Hepatocyte (in vitro differentiated cells): ENCODE results near the gene C11orf71.

ENCODE experiments used
- EZH2 ChIP-seq: fragments of 200-600 bp; sonication (generic); IDR thresholded peaks from 2 replicates; pipeline ENCODE4 v1.6.1; 2016; ENCODE audit warnings: antibody characterized with exemption, mild to moderate bottlenecking, borderline replicate concordance
- EZH2phosphoT487 ChIP-seq: fragments of 200-600 bp; sonication (generic); IDR thresholded peaks from one replicate; pipeline ENCODE4 v1.6.1; 2018; ENCODE audit warnings: antibody characterized with exemption, mild to moderate bottlenecking, low read depth, moderate library complexity; ENCODE audit not compliant: unreplicated experiment, severe bottlenecking
- TF ChIP-seq, protein P1 (sequence below): fragments of 200-600 bp; sonication (generic); IDR thresholded peaks from 2 replicates; pipeline ENCODE4 v1.5.1; 2016; ENCODE audit warnings: antibody characterized with exemption, mild to moderate bottlenecking; ENCODE audit not compliant: poor library complexity

DNA sequence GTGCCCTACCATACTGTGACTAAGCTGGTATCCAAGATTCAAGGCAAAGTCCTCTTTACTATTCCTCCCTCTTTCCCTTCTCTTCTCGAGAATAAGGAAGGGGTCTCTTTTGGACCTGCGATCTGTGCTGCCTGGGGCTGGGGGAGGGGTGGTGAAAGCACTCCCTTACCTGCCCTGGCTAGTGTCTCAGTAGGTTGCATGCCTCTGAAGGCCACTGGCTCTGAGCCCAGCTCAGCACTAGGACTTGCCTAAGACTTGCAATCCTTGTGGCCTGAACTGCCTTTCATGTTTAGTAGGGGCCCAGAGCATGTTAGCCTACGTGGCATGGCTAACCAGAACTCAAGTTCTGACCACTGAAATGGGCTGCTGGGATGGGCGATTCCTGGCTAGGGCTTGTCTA is 26.0 kb upstream of the C11orf71 start:
- TF ChIP-seq, protein P1, sequence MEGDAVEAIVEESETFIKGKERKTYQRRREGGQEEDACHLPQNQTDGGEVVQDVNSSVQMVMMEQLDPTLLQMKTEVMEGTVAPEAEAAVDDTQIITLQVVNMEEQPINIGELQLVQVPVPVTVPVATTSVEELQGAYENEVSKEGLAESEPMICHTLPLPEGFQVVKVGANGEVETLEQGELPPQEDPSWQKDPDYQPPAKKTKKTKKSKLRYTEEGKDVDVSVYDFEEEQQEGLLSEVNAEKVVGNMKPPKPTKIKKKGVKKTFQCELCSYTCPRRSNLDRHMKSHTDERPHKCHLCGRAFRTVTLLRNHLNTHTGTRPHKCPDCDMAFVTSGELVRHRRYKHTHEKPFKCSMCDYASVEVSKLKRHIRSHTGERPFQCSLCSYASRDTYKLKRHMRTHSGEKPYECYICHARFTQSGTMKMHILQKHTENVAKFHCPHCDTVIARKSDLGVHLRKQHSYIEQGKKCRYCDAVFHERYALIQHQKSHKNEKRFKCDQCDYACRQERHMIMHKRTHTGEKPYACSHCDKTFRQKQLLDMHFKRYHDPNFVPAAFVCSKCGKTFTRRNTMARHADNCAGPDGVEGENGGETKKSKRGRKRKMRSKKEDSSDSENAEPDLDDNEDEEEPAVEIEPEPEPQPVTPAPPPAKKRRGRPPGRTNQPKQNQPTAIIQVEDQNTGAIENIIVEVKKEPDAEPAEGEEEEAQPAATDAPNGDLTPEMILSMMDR, result no peak
- TF ChIP-seq EZH2, result no peak
- TF ChIP-seq EZH2phosphoT487, result no peak
